ENCODE measurements around the gene WDHD1.
A peak's percentile ranks its signal among the peaks of the same experiment; 100 is the strongest.
"Not testable (repeated sequence)": the region's sequence is repeated elsewhere in the genome, so short reads cannot be mapped to it uniquely, and the experiment has no call there.

Gene WDHD1, protein sequence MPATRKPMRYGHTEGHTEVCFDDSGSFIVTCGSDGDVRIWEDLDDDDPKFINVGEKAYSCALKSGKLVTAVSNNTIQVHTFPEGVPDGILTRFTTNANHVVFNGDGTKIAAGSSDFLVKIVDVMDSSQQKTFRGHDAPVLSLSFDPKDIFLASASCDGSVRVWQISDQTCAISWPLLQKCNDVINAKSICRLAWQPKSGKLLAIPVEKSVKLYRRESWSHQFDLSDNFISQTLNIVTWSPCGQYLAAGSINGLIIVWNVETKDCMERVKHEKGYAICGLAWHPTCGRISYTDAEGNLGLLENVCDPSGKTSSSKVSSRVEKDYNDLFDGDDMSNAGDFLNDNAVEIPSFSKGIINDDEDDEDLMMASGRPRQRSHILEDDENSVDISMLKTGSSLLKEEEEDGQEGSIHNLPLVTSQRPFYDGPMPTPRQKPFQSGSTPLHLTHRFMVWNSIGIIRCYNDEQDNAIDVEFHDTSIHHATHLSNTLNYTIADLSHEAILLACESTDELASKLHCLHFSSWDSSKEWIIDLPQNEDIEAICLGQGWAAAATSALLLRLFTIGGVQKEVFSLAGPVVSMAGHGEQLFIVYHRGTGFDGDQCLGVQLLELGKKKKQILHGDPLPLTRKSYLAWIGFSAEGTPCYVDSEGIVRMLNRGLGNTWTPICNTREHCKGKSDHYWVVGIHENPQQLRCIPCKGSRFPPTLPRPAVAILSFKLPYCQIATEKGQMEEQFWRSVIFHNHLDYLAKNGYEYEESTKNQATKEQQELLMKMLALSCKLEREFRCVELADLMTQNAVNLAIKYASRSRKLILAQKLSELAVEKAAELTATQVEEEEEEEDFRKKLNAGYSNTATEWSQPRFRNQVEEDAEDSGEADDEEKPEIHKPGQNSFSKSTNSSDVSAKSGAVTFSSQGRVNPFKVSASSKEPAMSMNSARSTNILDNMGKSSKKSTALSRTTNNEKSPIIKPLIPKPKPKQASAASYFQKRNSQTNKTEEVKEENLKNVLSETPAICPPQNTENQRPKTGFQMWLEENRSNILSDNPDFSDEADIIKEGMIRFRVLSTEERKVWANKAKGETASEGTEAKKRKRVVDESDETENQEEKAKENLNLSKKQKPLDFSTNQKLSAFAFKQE

GRCh38 chr14:55026793-55027561 is at the start of gene WDHD1, which contains the start of gene SOCS4:
TSS of gene WDHD1 (minus strand) at chr14:55027099. CDS start at chr14:55026787, 312 bp downstream.
TSS of gene SOCS4 (plus strand) at chr14:55027236. CDS start at chr14:55043042, 15,806 bp downstream.
- DNase-seq (ENCODE audit: low read depth), result peak; percentile 84

DNA sequence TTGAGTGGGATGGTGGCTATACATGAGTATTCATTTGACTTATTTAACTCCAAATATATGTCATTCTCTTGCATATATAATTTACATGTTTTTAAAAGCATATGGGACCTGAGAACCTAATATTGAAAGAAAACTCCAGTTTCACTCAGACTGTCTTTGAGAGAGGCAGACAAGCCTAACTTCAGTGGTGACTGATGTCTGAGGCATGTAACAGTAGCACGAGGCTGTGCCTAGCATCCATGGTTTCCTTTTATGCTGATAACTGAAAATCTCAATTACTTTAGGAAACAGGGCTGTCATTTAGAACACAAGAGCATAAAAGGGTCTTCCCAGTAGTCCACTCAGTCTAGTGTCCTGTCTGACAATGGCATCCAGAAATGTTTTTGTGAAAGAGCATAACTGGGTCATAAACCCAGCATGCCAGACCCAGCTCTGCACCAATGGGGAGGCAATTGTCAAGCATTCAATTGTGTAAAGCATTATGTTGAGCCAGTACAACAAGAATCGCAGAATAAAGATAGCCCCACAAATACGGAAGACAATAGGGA is 48.8 kb upstream of the WDHD1 start:
- peak; percentile 50 for DNase-seq (ENCODE audit: low read depth)

- no peak for DNase-seq (ENCODE audit: low read depth)
Measured at GRCh38 chr14:55074662-55075061, 47.8 kb upstream of the WDHD1 start.

DNA sequence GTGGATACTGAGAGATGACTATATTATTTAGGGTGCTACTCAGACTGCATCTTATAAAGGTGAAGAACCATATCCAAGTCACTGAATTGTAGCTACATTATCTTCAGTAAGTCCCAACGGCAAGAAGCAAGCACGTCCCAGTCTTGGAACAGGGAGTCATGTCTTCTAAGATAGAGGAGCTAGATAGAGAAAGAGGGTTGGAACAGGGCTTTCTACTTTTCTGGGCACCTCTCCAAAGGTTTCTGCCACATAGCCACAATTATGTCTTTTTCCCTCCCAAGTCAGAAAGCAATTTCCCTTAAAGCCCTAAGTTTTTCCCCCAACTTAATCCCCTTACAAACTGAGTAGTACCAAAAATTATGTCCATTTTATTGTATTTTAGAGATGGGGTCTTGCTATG is 47.0 kb upstream of the WDHD1 start:
- DNase-seq (ENCODE audit: low read depth), result peak; percentile 80

DNA sequence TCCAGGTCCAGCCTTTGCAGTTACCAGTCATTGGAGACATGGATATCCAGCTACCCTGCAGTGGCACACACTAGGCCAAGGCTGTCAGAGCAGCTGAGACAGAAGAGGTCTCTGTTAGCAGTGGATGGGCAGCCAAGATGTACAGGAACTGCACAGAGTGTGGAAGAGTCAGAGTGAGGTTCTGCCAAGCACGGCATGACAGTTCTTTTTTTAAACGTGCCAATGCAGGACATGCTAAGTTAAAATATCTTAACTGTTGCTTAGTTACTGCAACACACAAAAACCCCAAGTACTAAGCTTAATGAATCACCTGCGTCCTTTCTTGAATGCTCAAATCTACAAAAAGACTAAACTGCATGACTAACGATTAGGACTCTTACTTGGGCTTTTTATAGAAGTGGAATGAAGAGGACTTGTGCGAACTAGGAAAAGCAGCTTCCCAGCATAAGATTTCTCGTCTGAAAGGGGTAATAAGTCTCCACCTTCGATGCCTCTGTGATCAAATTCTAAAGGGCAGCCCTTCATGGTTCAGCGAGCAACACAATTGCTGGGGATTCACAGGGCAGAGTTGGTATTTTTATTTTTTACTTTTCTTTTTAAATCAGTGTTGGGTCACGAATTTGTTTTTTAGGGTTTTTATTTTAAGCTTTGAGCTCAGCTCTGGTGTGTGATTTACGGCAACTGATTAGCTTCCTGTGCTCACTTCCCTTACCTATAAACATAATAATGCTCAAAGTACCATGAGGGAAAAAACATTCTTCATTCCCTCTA is 45.2 kb upstream of the WDHD1 start:
- DNase-seq (ENCODE audit: low read depth), result peak; percentile 96

DNA sequence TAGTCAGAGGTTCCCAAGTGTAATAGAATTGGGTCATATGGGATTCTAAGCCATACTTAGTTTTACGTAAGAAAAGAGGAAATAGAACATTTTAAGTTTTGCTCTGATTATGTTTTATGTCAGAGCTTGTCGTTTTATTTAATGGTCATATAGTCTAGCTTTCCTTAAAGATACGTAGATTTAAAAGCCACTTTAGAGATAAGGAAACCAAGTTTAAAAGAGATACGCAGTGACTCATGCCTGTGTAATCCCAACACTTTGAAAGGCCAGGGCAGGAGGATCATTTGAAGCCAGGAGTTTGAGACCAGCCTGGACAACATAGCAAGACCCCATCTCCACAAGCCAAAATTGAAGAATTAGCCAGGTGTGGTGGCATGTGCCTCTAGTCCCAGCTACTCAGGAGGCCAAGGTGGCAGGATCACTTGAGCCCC is 44.1 kb upstream of the WDHD1 start:
- DNase-seq (ENCODE audit: low read depth), result peak; percentile 76

DNA sequence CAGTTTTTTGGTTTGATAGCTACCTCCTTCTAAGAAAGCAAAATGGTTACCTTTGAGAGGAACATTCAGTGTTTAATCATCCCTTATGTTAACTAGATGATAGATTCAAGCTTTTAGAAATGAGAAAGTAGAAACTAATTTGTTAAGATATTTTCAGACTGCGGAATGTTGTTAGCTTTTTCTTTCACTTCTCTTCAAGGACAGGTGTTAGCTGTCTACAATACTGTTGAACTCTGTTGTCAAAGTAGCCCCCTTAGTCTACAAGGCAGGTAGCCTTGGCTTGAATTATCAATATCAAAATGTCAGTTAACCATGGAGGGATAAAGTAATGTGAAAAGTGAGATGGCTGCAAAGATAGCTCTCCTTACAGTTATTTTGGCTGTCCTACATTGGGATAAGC is 39.3 kb upstream of the WDHD1 start:
- no peak for DNase-seq (ENCODE audit: low read depth)

GRCh38 chr14:55065411-55065810 is 38.5 kb upstream of the WDHD1 start:
- peak; percentile 10 for DNase-seq (ENCODE audit: low read depth)

DNA sequence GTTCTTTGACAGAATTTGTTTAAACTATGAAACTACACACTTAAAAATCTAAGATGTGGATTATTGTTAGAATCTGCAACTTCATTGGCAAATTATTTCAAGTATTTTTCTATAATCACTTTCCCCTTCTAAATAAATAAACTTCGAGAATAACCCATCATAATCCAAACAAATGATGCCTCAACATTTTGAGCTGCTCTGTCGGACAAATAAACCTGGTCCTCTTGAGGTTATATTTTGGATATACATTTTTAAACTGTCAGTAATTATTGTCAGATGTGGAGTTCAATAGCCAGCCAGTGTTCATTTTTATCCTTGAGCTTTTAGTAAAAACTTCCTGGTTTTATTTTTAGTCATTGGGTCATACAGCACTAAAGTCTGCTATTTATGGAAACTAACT is 38.0 kb upstream of the WDHD1 start:
- not testable (repeated sequence) for DNase-seq (ENCODE audit: low read depth)

DNA sequence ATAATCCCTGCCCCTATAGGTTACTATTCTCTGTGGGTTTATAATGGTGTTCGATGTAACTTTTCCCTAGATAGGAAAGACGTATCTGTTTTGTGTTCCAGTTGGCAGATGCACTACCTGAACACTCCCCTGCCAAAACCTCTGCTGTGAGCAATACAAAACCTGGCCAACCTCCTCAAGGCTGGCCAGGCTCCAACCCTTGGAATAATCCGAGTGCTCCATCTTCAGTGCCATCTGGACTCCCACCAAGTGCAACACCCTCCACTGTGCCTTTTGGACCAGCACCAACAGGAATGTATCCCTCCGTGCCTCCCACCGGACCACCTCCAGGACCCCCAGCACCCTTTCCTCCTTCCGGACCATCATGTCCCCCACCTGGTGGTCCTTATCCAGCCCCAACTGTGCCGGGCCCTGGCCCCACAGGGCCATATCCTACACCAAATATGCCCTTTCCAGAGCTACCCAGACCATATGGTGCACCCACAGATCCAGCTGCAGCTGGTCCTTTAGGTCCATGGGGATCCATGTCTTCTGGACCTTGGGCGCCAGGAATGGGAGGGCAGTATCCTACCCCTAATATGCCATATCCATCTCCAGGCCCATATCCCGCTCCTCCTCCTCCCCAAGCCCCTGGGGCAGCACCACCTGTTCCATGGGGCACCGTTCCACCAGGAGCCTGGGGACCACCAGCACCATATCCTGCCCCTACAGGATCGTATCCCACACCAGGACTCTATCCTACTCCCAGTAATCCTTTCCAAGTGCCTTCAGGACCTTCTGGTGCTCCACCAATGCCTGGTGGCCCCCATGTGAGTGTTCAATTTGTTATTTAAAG is 35.8 kb upstream of the WDHD1 start:
- DNase-seq (ENCODE audit: low read depth), result no peak

GRCh38 chr14:55059333-55059732 is 32.4 kb upstream of the WDHD1 start:
- no peak for DNase-seq (ENCODE audit: low read depth)

- DNase-seq (ENCODE audit: low read depth), result no peak
Measured at GRCh38 chr14:55057919-55058318, 31.0 kb upstream of the WDHD1 start.

GRCh38 chr14:55054098-55054497 is 27.2 kb upstream of the WDHD1 start:
- no peak for DNase-seq (ENCODE audit: low read depth)

DNA sequence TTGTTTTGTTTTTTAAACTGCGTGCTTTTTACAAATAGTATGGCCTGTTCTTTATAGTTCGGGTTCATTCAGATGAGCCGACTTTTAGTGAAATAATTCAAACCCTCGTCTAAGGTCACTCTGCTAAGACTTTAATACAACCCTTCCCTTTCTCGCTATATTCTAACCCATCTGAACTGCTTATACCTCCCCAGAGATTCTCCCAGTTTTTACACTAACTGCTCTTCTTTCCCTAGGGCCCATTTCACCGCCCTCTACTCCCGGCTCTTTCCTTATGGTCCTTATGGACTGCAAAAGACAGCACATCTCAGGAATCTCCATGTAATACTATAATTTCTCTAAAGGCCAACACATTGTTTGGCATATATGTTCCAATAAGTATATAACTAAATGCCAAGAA is 26.6 kb upstream of the WDHD1 start:
- no peak for DNase-seq (ENCODE audit: low read depth)

DNA sequence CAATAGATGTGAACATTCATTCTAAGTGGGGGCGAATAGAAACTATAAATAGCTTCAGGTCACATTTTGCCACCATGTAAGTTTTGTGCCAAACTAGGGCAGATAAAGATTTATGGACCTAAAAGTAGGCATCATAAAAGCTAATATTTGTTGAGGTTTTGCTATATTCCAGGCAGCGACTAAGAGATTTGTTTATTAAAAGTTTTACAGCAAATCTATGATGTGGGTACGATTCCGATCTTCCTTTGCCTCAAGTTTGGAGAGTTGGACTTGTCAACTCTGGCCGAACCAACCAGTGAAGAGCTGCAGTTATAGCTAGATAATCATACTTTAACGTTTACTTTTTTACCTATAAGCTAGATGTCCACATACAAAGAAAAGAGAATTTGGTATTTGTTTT is 26.1 kb upstream of the WDHD1 start:
- no peak for DNase-seq (ENCODE audit: low read depth)

- peak; percentile 47 for DNase-seq (ENCODE audit: low read depth)
Measured at GRCh38 chr14:55052269-55052930, 25.5 kb upstream of the WDHD1 start.

- DNase-seq (ENCODE audit: low read depth), result peak; percentile 89
Measured at GRCh38 chr14:55051423-55052268, 24.7 kb upstream of the WDHD1 start, which contains the start of gene MAPK1IP1L. TSS of gene MAPK1IP1L (plus strand) at chr14:55051647. CDS start at chr14:55061684, 10,037 bp downstream.

DNA sequence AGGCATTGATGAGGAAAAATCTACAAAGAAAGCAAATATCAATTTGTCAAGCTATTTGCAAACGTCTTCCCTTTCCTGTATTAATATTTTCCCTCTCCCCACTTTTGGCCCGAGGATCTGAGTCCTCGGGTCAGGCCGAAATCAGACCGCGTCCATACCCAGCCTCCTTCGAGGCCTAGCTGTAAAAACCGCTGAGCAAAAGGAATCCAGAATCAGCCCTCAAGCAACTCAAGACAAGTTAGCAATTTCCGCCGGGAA is 24.2 kb upstream of the WDHD1 start:
- DNase-seq (ENCODE audit: low read depth), result no peak

Data from amniotic epithelial cell (primary cell).